Keratinocyte (primary cell): ENCODE data around the gene ISOC2. TPM values are rescaled to one million over a fixed set of nuclear protein-coding genes. Genes with fewer than 3 reads are reported as not detected.

ENCODE experiments used
- DNase-seq: peaks from one replicate; pipeline ENCODE4 v3.0.0-alpha.2; 2011; ENCODE audit warnings: low read depth, missing footprints, low spot score
- FAIRE-seq: peaks from 2 replicates; lab custom pipeline; 2011; peaks lifted over from hg19 to GRCh38; lab: Jason Lieb, UNC
- H2AFZ ChIP-seq: 2 replicates; pipeline ENCODE4 v1.6.0; 2012; ENCODE audit warnings: low read length, control low read depth, inconsistent platforms; ENCODE audit not compliant: control insufficient read depth
- H3K27ac ChIP-seq: 2 replicates; pipeline ENCODE4 v1.5.1; 2011; ENCODE audit warnings: low read length; ENCODE audit not compliant: control insufficient read depth, insufficient read depth
- H3K27me3 ChIP-seq: 3 replicates; pipeline ENCODE4 v1.6.0; 2011; ENCODE audit warnings: low read length; ENCODE audit not compliant: control insufficient read depth, insufficient read depth; ENCODE audit errors: extremely low read depth
- H3K36me3 ChIP-seq, 2 experiments: 2 replicates in 1 of 2; 3 replicates in 1 of 2; pipeline ENCODE4 v1.5.1; 2011; ENCODE audit warnings: low read length in 2 of 2, mild to moderate bottlenecking in 1 of 2; ENCODE audit not compliant: control insufficient read depth in 2 of 2, insufficient read depth in 2 of 2; ENCODE audit errors: extremely low read depth in 1 of 2
- H3K4me1 ChIP-seq: 3 replicates; pipeline ENCODE4 v1.5.1; 2011; ENCODE audit warnings: low read length; ENCODE audit not compliant: control insufficient read depth, insufficient read depth; ENCODE audit errors: extremely low read depth
- H3K4me2 ChIP-seq: 3 replicates; pipeline ENCODE4 v1.6.0; 2011; ENCODE audit warnings: low read depth, low read length; ENCODE audit not compliant: control insufficient read depth, insufficient read depth; ENCODE audit errors: extremely low read depth
- H3K4me3 ChIP-seq, 3 experiments: fragments of 200-600 bp in 1 of 3; sonication (generic) in 1 of 3; 2 replicates in 2 of 3; 3 replicates in 1 of 3; pipeline ENCODE4 v1.5.1; 2011 to 2016; ENCODE audit warnings: low read length in 3 of 3, mild to moderate bottlenecking in 3 of 3, control low read depth in 2 of 3, inconsistent platforms in 1 of 3, low read depth in 1 of 3, mixed read lengths in 1 of 3, mixed run types in 1 of 3, moderate library complexity in 1 of 3; ENCODE audit not compliant: control insufficient read depth in 2 of 3, insufficient read depth in 2 of 3; ENCODE audit errors: extremely low read depth in 1 of 3
- H3K79me2 ChIP-seq: 2 replicates; pipeline ENCODE4 v1.6.0; 2012; ENCODE audit warnings: low read length; ENCODE audit not compliant: control insufficient read depth, insufficient read depth
- H3K9ac ChIP-seq: 3 replicates; pipeline ENCODE4 v1.6.0; 2011; ENCODE audit warnings: low read length; ENCODE audit not compliant: control insufficient read depth, insufficient read depth; ENCODE audit errors: extremely low read depth
- H3K9me1 ChIP-seq: 3 replicates; pipeline ENCODE4 v1.6.0; 2011; ENCODE audit warnings: low read length; ENCODE audit not compliant: control insufficient read depth, insufficient read depth; ENCODE audit errors: extremely low read depth
- H3K9me3 ChIP-seq: 2 replicates; pipeline ENCODE4 v1.5.1; 2012; ENCODE audit warnings: low read depth, low read length; ENCODE audit not compliant: control insufficient read depth
- H4K20me1 ChIP-seq: 3 replicates; pipeline ENCODE4 v1.6.0; 2011; ENCODE audit warnings: low read length; ENCODE audit not compliant: control insufficient read depth, insufficient read depth; ENCODE audit errors: extremely low read depth
- CTCF ChIP-seq, 3 experiments: IDR thresholded peaks in 1 of 3; conservative IDR thresholded peaks in 1 of 3; optimal IDR thresholded peaks in 1 of 3; 2 replicates in 2 of 3; 3 replicates in 1 of 3; pipeline versions ENCODE3 to v1.5.1; 2011; ENCODE audit warnings: low read length in 3 of 3, mild to moderate bottlenecking in 3 of 3, moderate library complexity in 2 of 3, control low read depth in 1 of 3, inconsistent platforms in 1 of 3; ENCODE audit not compliant: insufficient read depth in 2 of 3; ENCODE audit errors: extremely low read depth in 1 of 3
- EZH2 ChIP-seq: IDR thresholded peaks from one replicate; pipeline ENCODE4 v1.6.1; 2012; ENCODE audit warnings: inconsistent platforms, mild to moderate bottlenecking, low read length, moderate library complexity
- dilution Hi-C: fragments of 300-500 bp; cut with MboI; formaldehyde crosslinking; loops from one replicate; pipeline ENCODE4 v1.7.0; 2020; ENCODE audit warnings: low sequenced_read_pairs; ENCODE audit not compliant: extremely low pct_ligation_motif_present
- polyA plus RNA-seq, 5 experiments: library from polyadenylated mRNA; depleted of rRNA in 3 of 5; stranded (reverse) in 3 of 5; stranded (forward) in 1 of 5; unstranded in 1 of 5; fragments of >200 nt; gene quantifications; 1 replicate in 1 of 5; 2 replicates in 3 of 5; 3 replicates in 1 of 5; pipeline versions ENCODE4 v1.2.1 to v1.2.3, GENCODE V29; 2011 to 2012; ENCODE audit warnings: missing spikeins in 2 of 5, low read depth in 1 of 5, low replicate concordance in 1 of 5

The ISOC2 gene
- polyA plus RNA-seq, 1 donor (not counting 4 experiments of a cell fraction or from before 2014, with no cell fraction given) = 24.5 TPM

- Histone ChIP-seq H3K27ac (no peak overlapping the region), H3K36me3 (no peaks in the 10 kb centered on the region), H2AFZ (peak overlapping the region; percentile 59), H3K9me3 (no peaks in the 10 kb centered on the region), H3K4me3 (no peak overlapping the region), H3K9me1 (no peaks in the 10 kb centered on the region), H3K27me3 (no peaks in the 10 kb centered on the region), H3K9ac (no peak overlapping the region), H4K20me1 (no peaks in the 10 kb centered on the region), H3K4me2 (no peak overlapping the region), H3K4me1 (peaks cover 2% of the 10 kb centered on the region), H3K79me2 (no peaks in the 10 kb centered on the region)
- TF ChIP-seq CTCF (optimal IDR thresholded peaks at IDR 0.05 in 1 of 3, IDR thresholded peaks at IDR 0.05 in 1 of 3, conservative IDR thresholded peaks at IDR 0.05 in 1 of 3; ENCODE audit: extremely low read depth in 1 of 3, insufficient read depth in 2 of 3, low read length in 3 of 3) (peak in 1 of 3 experiments; percentile 1), EZH2 (no peak)
- DNase-seq (no peak), FAIRE-seq (no peak)
- dilution Hi-C loops = no loop called here
These were observed 6.6 kb upstream of the ISOC2 start for GRCh38 chr19:55468054-55468393.

GRCh38 chr19:55467236-55468053 is 6.0 kb upstream of the ISOC2 start:
- dilution Hi-C loops = no loop called here
- FAIRE-seq (no peak), DNase-seq (no peak)
- Histone ChIP-seq H3K9me1 (no peaks in the 10 kb centered on the region), H3K36me3 (no peaks in the 10 kb centered on the region), H4K20me1 (no peaks in the 10 kb centered on the region), H2AFZ (peak overlapping the region; percentile 59), H3K4me1 (peaks cover 3% of the 10 kb centered on the region), H3K79me2 (no peaks in the 10 kb centered on the region), H3K4me3 (no peak overlapping the region), H3K9me3 (no peaks in the 10 kb centered on the region), H3K4me2 (no peak overlapping the region), H3K27me3 (no peaks in the 10 kb centered on the region), H3K9ac (no peak overlapping the region), H3K27ac (no peak overlapping the region)
- peak; percentile 75 to 97 (median 88) for TF ChIP-seq CTCF (optimal IDR thresholded peaks at IDR 0.05 in 1 of 3, IDR thresholded peaks at IDR 0.05 in 1 of 3, conservative IDR thresholded peaks at IDR 0.05 in 1 of 3; ENCODE audit: extremely low read depth in 1 of 3, insufficient read depth in 2 of 3, low read length in 3 of 3)
- TF ChIP-seq EZH2 = no peak
